ENCODE measurements around the gene CSNK1G3. TPM values are rescaled to one million over a fixed set of nuclear protein-coding genes. Genes with fewer than 3 reads are reported as not detected.

Gene CSNK1G3
- total RNA-seq, 1 experiment from 2014 or later: 51.1 TPM

- Histone ChIP-seq H3K9ac (ENCODE audit: low read length) (no peak overlapping the region), H3K4me1 (ENCODE audit: control insufficient read depth in 1 of 2, insufficient read depth in 2 of 2, low read length in 2 of 2) (peaks cover 7 to 22% of the 10 kb centered on the region in 2 experiments; a peak in 3 of 4 replicates), H2AFZ (ENCODE audit: low read depth, low read length, poor library complexity, severe bottlenecking) (no peak overlapping the region), H3K9me2 (ENCODE audit: insufficient read depth) (no peaks in the 10 kb centered on the region), H4K20me1 (ENCODE audit: insufficient read depth) (no peaks in the 10 kb centered on the region), H3K27ac (ENCODE audit: low read depth, low read length) (no peak overlapping the region), H3K4me2 (ENCODE audit: low read length) (no peak overlapping the region), H3K4me3 (replicated peaks in 1 of 2; ENCODE audit: low read depth in 1 of 2, low read length in 2 of 2) (no peak overlapping the region), H3K36me3 (ENCODE audit: control insufficient read depth in 1 of 2, insufficient read depth in 2 of 2, low read length in 2 of 2) (no peaks in the 10 kb centered on the region), H3K79me2 (ENCODE audit: insufficient read depth, low read length) (peaks cover 82% of the 10 kb centered on the region), H3K9me3 (ENCODE audit: control insufficient read depth in 1 of 2, insufficient read depth in 1 of 2, low read depth in 1 of 2, low read length in 2 of 2) (no peaks in the 10 kb centered on the region), H3K27me3 (ENCODE audit: insufficient read depth, low read length) (no peaks in the 10 kb centered on the region)
- ChIA-PET RAD21 (ENCODE audit: low non-redundant PET in 1 of 2, low total read pairs in 2 of 2, uncharacterized antibody in 2 of 2, unreplicated experiment in 2 of 2) (no interaction called here), CTCF (no interaction called here), POLR2A (no interaction called here)
- TF ChIP-seq FOSL1 (IDR thresholded peaks at IDR 0.05; ENCODE audit: low read depth) (no peak), EZH2 (IDR thresholded peaks at IDR 0.05) (no peak), EGR1 (IDR thresholded peaks at IDR 0.05; ENCODE audit: low read depth) (no peak), SRF (IDR thresholded peaks at IDR 0.05; ENCODE audit: low read depth) (no peak), CEBPB (IDR thresholded peaks at IDR 0.05; ENCODE audit: low read depth) (no peak), ELF1 (IDR thresholded peaks at IDR 0.05; ENCODE audit: borderline replicate concordance, low read depth) (no peak), ZFX (IDR thresholded peaks at IDR 0.05) (no peak), ZNF274 (IDR thresholded peaks at IDR 0.05; ENCODE audit: low read depth, low read length) (no peak), MAX (IDR thresholded peaks at IDR 0.05) (no peak), TCF7L2 (IDR thresholded peaks at IDR 0.05; ENCODE audit: borderline replicate concordance, extremely low read depth, insufficient read depth, insufficient read length) (no peak)
- ATAC-seq (no peak), DNase-seq (ENCODE audit: low read depth, low spot score) (no peak)
- intact Hi-C loops (cut with micrococcal nuclease): no loop called here
- no TSS peak for BruUV-seq (replicated peaks)
Observed at GRCh38 chr5:123515904-123516303, 3.9 kb downstream of the CSNK1G3 start.

GRCh38 chr5:123517476-123517875, 5.5 kb downstream of the CSNK1G3 start:
- ChIA-PET POLR2A (no interaction called here), RAD21 (ENCODE audit: low non-redundant PET in 1 of 2, low total read pairs in 2 of 2, uncharacterized antibody in 2 of 2, unreplicated experiment in 2 of 2) (no interaction called here), CTCF (no interaction called here)
- H3K36me3 ChIP-seq (ENCODE audit: control insufficient read depth in 1 of 2, insufficient read depth in 2 of 2, low read length in 2 of 2): no peaks in the 10 kb centered on the region
- H3K4me3 ChIP-seq (replicated peaks in 1 of 2; ENCODE audit: low read depth in 1 of 2, low read length in 2 of 2): no peak overlapping the region
- no peak overlapping the region for H3K4me2 ChIP-seq (ENCODE audit: low read length)
- H4K20me1 ChIP-seq (ENCODE audit: insufficient read depth): peaks cover 5% of the 10 kb centered on the region; the same call in 1 of the 2 replicates
- TF ChIP-seq CTCF (IDR thresholded peaks at IDR 0.05 in 2 of 3, conservative IDR thresholded peaks at IDR 0.05 in 1 of 3; ENCODE audit: borderline replicate concordance in 1 of 3, insufficient read depth in 1 of 3, low read depth in 2 of 3, low read length in 2 of 3) (no peak), EZH2 (IDR thresholded peaks at IDR 0.05) (no peak), ZFX (IDR thresholded peaks at IDR 0.05) (no peak), SRF (IDR thresholded peaks at IDR 0.05; ENCODE audit: low read depth) (no peak)
- ATAC-seq (no peak), DNase-seq (ENCODE audit: low read depth, low spot score) (no peak)
- no peak overlapping the region for H3K9ac ChIP-seq (ENCODE audit: low read length)
- no peaks in the 10 kb centered on the region for H3K9me2 ChIP-seq (ENCODE audit: insufficient read depth)
- BruUV-seq (replicated peaks): no TSS peak
- no peaks in the 10 kb centered on the region for H3K9me3 ChIP-seq (ENCODE audit: control insufficient read depth in 1 of 2, insufficient read depth in 1 of 2, low read depth in 1 of 2, low read length in 2 of 2)
- intact Hi-C loops (cut with micrococcal nuclease): no loop called here
- no peaks in the 10 kb centered on the region for H3K27me3 ChIP-seq (ENCODE audit: insufficient read depth, low read length)
- no peak overlapping the region for H3K27ac ChIP-seq (ENCODE audit: low read depth, low read length)
- peaks cover 97% of the 10 kb centered on the region for H3K79me2 ChIP-seq (ENCODE audit: insufficient read depth, low read length)
- H2AFZ ChIP-seq (ENCODE audit: low read depth, low read length, poor library complexity, severe bottlenecking): no peak overlapping the region
- peaks cover 3 to 15% of the 10 kb centered on the region in 2 experiments; a peak in 3 of 4 replicates for H3K4me1 ChIP-seq (ENCODE audit: control insufficient read depth in 1 of 2, insufficient read depth in 2 of 2, low read length in 2 of 2)

All from HCT116 (cell line).